ENCODE data around the gene RERE. TPM values are rescaled to one million over a fixed set of nuclear protein-coding genes. Genes with fewer than 3 reads are reported as not detected.

Gene RERE
- total RNA-seq, 1 experiment from 2014 or later: 161 TPM

GRCh38 chr1:8671306-8671917 is 146.0 kb downstream of the RERE start:
- H3K27ac Mint-ChIP-seq: peak overlapping the region; percentile 5; the same call in 1 of the 2 replicates
- no peak for TF ChIP-seq ZNF121 (CRISPR knock-in tag; IDR thresholded peaks at IDR 0.05)
- TF ChIP-seq ZNF423 (CRISPR knock-in tag; IDR thresholded peaks at IDR 0.05): no peak
- TF ChIP-seq OVOL2 (CRISPR knock-in tag; IDR thresholded peaks at IDR 0.05; ENCODE audit: borderline replicate concordance): no peak
- TF ChIP-seq ZNF317 (CRISPR knock-in tag; IDR thresholded peaks at IDR 0.05; ENCODE audit: borderline replicate concordance, low read depth): no peak
- H3K4me1 Mint-ChIP-seq: peaks cover 59% of the 10 kb centered on the region
- H3K4me3 Mint-ChIP-seq: no peak overlapping the region
- ChIA-PET CTCF (interaction anchor here (0.5 to 2.9 kb wide), 25 partner anchors 9 to 882 kb away, joined by 3 to 16 read pairs (median 5); no protein-coding TSS in a partner anchor), POLR2A (no interaction called here)
- DNase-seq (ENCODE audit: low spot score): no peak
- H3K27me3 Mint-ChIP-seq (ENCODE audit: low read depth): no peaks in the 10 kb centered on the region
- H3K36me3 Mint-ChIP-seq: no peaks in the 10 kb centered on the region
- no peak for ATAC-seq
- no peaks in the 10 kb centered on the region for H3K9me3 Mint-ChIP-seq

- Mint-ChIP-seq H3K36me3 (no peaks in the 10 kb centered on the region), H3K4me1 (peaks cover 54% of the 10 kb centered on the region), H3K27me3 (ENCODE audit: low read depth) (no peaks in the 10 kb centered on the region), H3K27ac (peak overlapping the region; percentile 4), H3K9me3 (no peaks in the 10 kb centered on the region), H3K4me3 (no peak overlapping the region)
- no peak for DNase-seq (ENCODE audit: low spot score)
- ChIA-PET CTCF (interaction anchor here (0.8 to 2.9 kb wide), 9 partner anchors 8 to 334 kb away, joined by 3 to 16 read pairs (median 4); no protein-coding TSS in a partner anchor), POLR2A (no interaction called here)
- no peak; the same call in 1 of the 2 replicates for ATAC-seq
- TF ChIP-seq ZSCAN18 (CRISPR knock-in tag; IDR thresholded peaks at IDR 0.05) (no peak), GTF2I (CRISPR knock-in tag; conservative IDR thresholded peaks at IDR 0.05) (no peak), ZNF317 (CRISPR knock-in tag; IDR thresholded peaks at IDR 0.05; ENCODE audit: borderline replicate concordance, low read depth) (no peak)
Observed at GRCh38 chr1:8670371-8670818, 147.0 kb downstream of the RERE start.

GRCh38 chr1:8669606-8670335 is 147.7 kb downstream of the RERE start:
- no peak for DNase-seq (ENCODE audit: low spot score)
- no peaks in the 10 kb centered on the region for H3K9me3 Mint-ChIP-seq
- no peak overlapping the region for H3K4me3 Mint-ChIP-seq
- H3K27ac Mint-ChIP-seq: peak overlapping the region; percentile 38
- H3K4me1 Mint-ChIP-seq: peaks cover 50% of the 10 kb centered on the region
- ChIA-PET POLR2A (no interaction called here), CTCF (interaction anchor here (0.5 to 2.9 kb wide), 8 partner anchors 8 to 207 kb away, joined by 3 to 16 read pairs (median 3); no protein-coding TSS in a partner anchor)
- H3K27me3 Mint-ChIP-seq (ENCODE audit: low read depth): no peaks in the 10 kb centered on the region
- TF ChIP-seq FOXP4 (CRISPR knock-in tag; IDR thresholded peaks at IDR 0.05) (no peak), SMAD4 (CRISPR knock-in tag; IDR thresholded peaks at IDR 0.05) (no peak), ZNF671 (CRISPR knock-in tag; IDR thresholded peaks at IDR 0.05) (no peak), MXD4 (CRISPR knock-in tag; IDR thresholded peaks at IDR 0.05; ENCODE audit: borderline replicate concordance) (no peak), JAZF1 (CRISPR knock-in tag; IDR thresholded peaks at IDR 0.05) (no peak), PREB (CRISPR knock-in tag; IDR thresholded peaks at IDR 0.05; ENCODE audit: borderline replicate concordance) (no peak), GABPB1 (CRISPR knock-in tag; IDR thresholded peaks at IDR 0.05) (no peak), CBFB (CRISPR knock-in tag; IDR thresholded peaks at IDR 0.05; ENCODE audit: low read depth) (no peak), ZNF532 (CRISPR knock-in tag; IDR thresholded peaks at IDR 0.05; ENCODE audit: borderline replicate concordance) (no peak), HMGXB4 (CRISPR knock-in tag; IDR thresholded peaks at IDR 0.05) (no peak), TP53 (CRISPR knock-in tag; IDR thresholded peaks at IDR 0.05) (no peak)
- H3K36me3 Mint-ChIP-seq: no peaks in the 10 kb centered on the region
- ATAC-seq: no peak

Measured in WTC11 (cell line).